SH-SY5Y (cell line): ENCODE data around the gene DPEP2.

Source experiments
- GATA2 ChIP-seq: IDR thresholded peaks from 2 replicates; pipeline ENCODE4 v1.6.1; 2011; ENCODE audit warnings: mild to moderate bottlenecking, low read depth, low read length
- GATA3 ChIP-seq: IDR thresholded peaks from 2 replicates; pipeline ENCODE4 v1.6.1; 2011; ENCODE audit warnings: low read depth, mild to moderate bottlenecking, low read length, moderate library complexity

GRCh38 chr16:68003031-68003430, 3.7 kb upstream of the DPEP2 start:
- TF ChIP-seq GATA2 (no peak), GATA3 (no peak)
